SU-DHL-6 (cell line): ENCODE data around the gene DPPA5.

ENCODE experiments used
- CTCF ChIP-seq: fragments of 200-600 bp; sonication (generic); IDR thresholded peaks from one replicate; pipeline ENCODE4 v1.5.1; 2017; ENCODE audit warnings: antibody characterized with exemption, mild to moderate bottlenecking, low read length, moderate library complexity; ENCODE audit not compliant: insufficient read depth, poor library complexity, severe bottlenecking
- EZH2phosphoT487 ChIP-seq: fragments of 200-600 bp; sonication (generic), shearing (Covaris generic); conservative IDR thresholded peaks from 2 replicates; pipeline ENCODE4 v1.6.1; 2018; ENCODE audit warnings: mild to moderate bottlenecking, antibody characterized with exemption, low read length, moderate library complexity, mixed read lengths

GRCh38 chr6:73308712-73309534, 45.2 kb downstream of the DPPA5 start:
- TF ChIP-seq CTCF (peak; percentile 29), EZH2phosphoT487 (no peak)
